Nephron progenitor cell (in vitro differentiated cells): ENCODE measurements around the gene MEIKIN.
A peak's percentile ranks its signal among the peaks of the same experiment; 100 is the strongest.

Experiments
- DNase-seq: peaks from one replicate; pipeline ENCODE4 v3.0.0; 2021
- H3K27ac Mint-ChIP-seq: 2 replicates; pipeline ENCODE4 v1.8.0; 2021; ENCODE audit warnings: mild to moderate bottlenecking, moderate library complexity, mixed read lengths
- H3K27me3 Mint-ChIP-seq: 2 replicates; pipeline ENCODE4 v1.8.0; 2021; ENCODE audit warnings: mild to moderate bottlenecking, low read depth, mixed read lengths; ENCODE audit not compliant: poor library complexity
- H3K36me3 Mint-ChIP-seq: 2 replicates; pipeline ENCODE4 v1.8.0; 2021; ENCODE audit warnings: low read depth, mixed read lengths
- H3K4me1 Mint-ChIP-seq: 2 replicates; pipeline ENCODE4 v1.8.0; 2021; ENCODE audit warnings: mixed read lengths
- H3K4me3 Mint-ChIP-seq: 2 replicates; pipeline ENCODE4 v1.8.0; 2021; ENCODE audit warnings: mild to moderate bottlenecking, moderate library complexity, mixed read lengths
- H3K9me3 Mint-ChIP-seq: 2 replicates; pipeline ENCODE4 v1.8.0; 2021; ENCODE audit warnings: mild to moderate bottlenecking, moderate library complexity, mixed read lengths
- CTCF ChIP-seq: fragments of 200-600 bp; sonication (generic); IDR thresholded peaks from 2 replicates; pipeline ENCODE4 v1.5.0; 2021; ENCODE audit warnings: antibody characterized with exemption

MEIKIN gene

GRCh38 chr5:131976414-131977211 is 31.1 kb upstream of the MEIKIN start:
- Mint-ChIP-seq H3K27me3 (peaks cover 5% of the 10 kb centered on the region), H3K4me1 (peaks cover 13% of the 10 kb centered on the region), H3K27ac (no peak overlapping the region), H3K36me3 (no peaks in the 10 kb centered on the region), H3K9me3 (no peaks in the 10 kb centered on the region), H3K4me3 (no peak overlapping the region)
- no peak for DNase-seq
- no peak for TF ChIP-seq CTCF

- Mint-ChIP-seq H3K4me3 (peak overlapping the region; percentile 3), H3K9me3 (no peaks in the 10 kb centered on the region), H3K4me1 (peaks cover 13% of the 10 kb centered on the region), H3K27me3 (peaks cover 5% of the 10 kb centered on the region), H3K36me3 (no peaks in the 10 kb centered on the region), H3K27ac (no peak overlapping the region)
- DNase-seq: no peak
- TF ChIP-seq CTCF: no peak
Observed at GRCh38 chr5:131974956-131975726, 29.7 kb upstream of the MEIKIN start.

GRCh38 chr5:131974622-131974955 is 29.1 kb upstream of the MEIKIN start:
- H3K4me1 Mint-ChIP-seq: peaks cover 13% of the 10 kb centered on the region
- no peaks in the 10 kb centered on the region for H3K9me3 Mint-ChIP-seq
- no peak for DNase-seq
- H3K36me3 Mint-ChIP-seq: no peaks in the 10 kb centered on the region
- no peak overlapping the region for H3K27ac Mint-ChIP-seq
- TF ChIP-seq CTCF: no peak
- H3K4me3 Mint-ChIP-seq: peak overlapping the region; percentile 3
- H3K27me3 Mint-ChIP-seq: peaks cover 5% of the 10 kb centered on the region

DNA sequence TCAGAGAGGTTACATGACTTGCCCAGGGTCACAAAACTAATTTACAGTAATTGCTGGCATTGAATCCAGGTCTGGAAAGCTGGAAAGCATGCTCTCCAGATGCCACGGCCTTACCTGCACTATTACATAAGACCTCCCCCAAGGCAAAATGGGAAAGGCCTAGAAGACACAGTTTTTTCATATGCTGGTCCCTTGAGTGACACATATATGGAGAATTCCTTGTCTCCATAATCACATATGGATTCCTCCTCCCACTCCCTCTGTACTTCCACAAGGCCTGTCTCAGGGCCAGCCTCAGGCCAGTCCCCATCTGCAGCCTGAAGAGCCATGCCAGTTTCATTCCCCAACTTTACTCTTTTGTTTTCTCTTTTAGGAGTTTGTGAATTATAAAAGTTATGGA is 28.6 kb upstream of the MEIKIN start:
- Mint-ChIP-seq H3K4me1 (peaks cover 13% of the 10 kb centered on the region), H3K27ac (peak overlapping the region; percentile 14), H3K4me3 (no peak overlapping the region), H3K27me3 (peaks cover 5% of the 10 kb centered on the region), H3K9me3 (no peaks in the 10 kb centered on the region), H3K36me3 (no peaks in the 10 kb centered on the region)
- TF ChIP-seq CTCF: no peak
- DNase-seq: no peak

DNA sequence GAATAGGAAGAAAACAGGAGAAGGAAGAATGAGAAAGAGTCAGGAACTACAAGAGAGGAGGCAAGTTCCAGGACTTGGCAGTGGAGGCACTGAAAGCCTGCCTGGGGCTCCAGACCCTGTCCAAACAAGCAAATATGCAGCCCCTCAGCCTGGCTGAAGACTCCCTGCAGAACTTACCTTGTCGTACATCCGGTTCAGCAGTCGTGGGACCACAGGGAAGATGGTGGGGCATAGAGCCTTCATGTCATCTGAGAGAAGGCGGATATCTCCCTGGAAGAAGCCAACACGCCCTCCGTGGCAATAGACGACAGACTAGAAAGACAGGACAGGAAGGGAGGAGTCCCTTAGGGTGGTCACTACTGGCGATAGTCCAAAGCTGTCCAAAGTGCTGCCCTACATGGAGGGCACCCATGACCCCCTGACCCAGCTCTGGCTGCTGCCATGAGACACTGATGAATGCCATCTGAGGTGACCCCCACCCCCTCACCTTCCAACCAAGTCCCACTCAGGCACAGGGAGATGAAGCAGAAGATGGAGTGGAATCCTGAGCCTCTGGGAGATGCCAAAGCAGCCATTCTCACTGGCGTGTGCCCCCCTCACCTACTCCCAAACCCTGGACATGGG is 27.7 kb upstream of the MEIKIN start:
- no peaks in the 10 kb centered on the region for H3K9me3 Mint-ChIP-seq
- DNase-seq: no peak
- peaks cover 13% of the 10 kb centered on the region for H3K4me1 Mint-ChIP-seq
- no peak overlapping the region for H3K27ac Mint-ChIP-seq
- H3K4me3 Mint-ChIP-seq: no peak overlapping the region
- H3K36me3 Mint-ChIP-seq: no peaks in the 10 kb centered on the region
- H3K27me3 Mint-ChIP-seq: peaks cover 5% of the 10 kb centered on the region
- no peak for TF ChIP-seq CTCF
